K562 (cell line): Measurements from ENCODE around the gene PHF10. TPM values are rescaled to one million over a fixed set of nuclear protein-coding genes. Genes with fewer than 3 reads are reported as not detected.

Source experiments
- ARID1B ChIP-seq: fragments of 450-650 bp; IDR thresholded peaks from 2 replicates; pipeline ENCODE4 v1.6.1; 2016; ENCODE audit warnings: antibody characterized with exemption, mild to moderate bottlenecking, inconsistent platforms
- ARID2 ChIP-seq: fragments of 450-650 bp; IDR thresholded peaks from 2 replicates; pipeline ENCODE4 v1.6.1; 2017; ENCODE audit warnings: antibody characterized with exemption, mild to moderate bottlenecking
- CBFA2T3 ChIP-seq: fragments of 450-650 bp; IDR thresholded peaks from 2 replicates; pipeline ENCODE4 v1.6.1; 2017
- CBX3 ChIP-seq, 2 experiments: IDR thresholded peaks; 1 replicate in 1 of 2; 2 replicates in 1 of 2; pipeline ENCODE4 v1.6.1; 2012; ENCODE audit warnings: inconsistent platforms in 2 of 2, low read length in 2 of 2, borderline replicate concordance in 1 of 2, control low read depth in 1 of 2
- MEF2D ChIP-seq: conservative IDR thresholded peaks from 2 replicates; pipeline ENCODE4 v1.6.1; 2016; ENCODE audit warnings: low read depth, missing genetic modification characterization, missing compliant biosample characterization
- SMARCA4 ChIP-seq: fragments of 450-650 bp; IDR thresholded peaks from 2 replicates; pipeline ENCODE4 v1.6.1; 2016
- SMARCE1 ChIP-seq: fragments of 450-650 bp; IDR thresholded peaks from 2 replicates; pipeline ENCODE4 v1.7.1; 2016; ENCODE audit warnings: mild to moderate bottlenecking
- SRF ChIP-seq, 2 experiments: fragments of 250-450, 450-650 bp in 1 of 2; sonication (Bioruptor Pico) in 1 of 2; sonication (generic) in 1 of 2; formaldehyde crosslinking; IDR thresholded peaks; 2 replicates each; pipeline versions ENCODE4 v1.5.0 to v1.5.1; 2020 to 2022; ENCODE audit warnings: mild to moderate bottlenecking in 1 of 2, missing genetic modification reagents in 1 of 2
- SRSF3 ChIP-seq: fragments of 200-400 bp; formaldehyde crosslinking; IDR thresholded peaks from 2 replicates; pipeline ENCODE4 v1.6.1; 2016; ENCODE audit warnings: mild to moderate bottlenecking, low read length, moderate library complexity; ENCODE audit not compliant: insufficient read depth
- TAL1 ChIP-seq: fragments of 450-650 bp; IDR thresholded peaks from 2 replicates; pipeline ENCODE4 v1.6.1; 2016; ENCODE audit warnings: mild to moderate bottlenecking
- TRIM24 ChIP-seq, 2 experiments: fragments of 450-650 bp; IDR thresholded peaks; 2 replicates each; pipeline ENCODE4 v1.6.1; 2016
- ZNF644 ChIP-seq: fragments of 200-800 bp; sonication (Bioruptor generic); IDR thresholded peaks from 2 replicates; pipeline ENCODE4 v1.6.1; 2016; ENCODE audit warnings: low read depth, missing genetic modification characterization, missing compliant biosample characterization
- polyA plus RNA-seq, 8 experiments: library from polyadenylated mRNA; depleted of rRNA in 4 of 8; stranded (reverse) in 5 of 8; unstranded in 3 of 8; fragments of >200 nt; fragmentation: Nextera tagmentation in 2 of 8; fragmentation: Illumina TruSeq in 1 of 8; extraction: Ambion mirVana in 2 of 8; extraction: Trizol in 1 of 8; gene quantifications; 2 replicates each; pipeline versions ENCODE4 v1.2.1 to v1.2.3, GENCODE V29; 2011 to 2014; ENCODE audit warnings: inconsistent platforms in 1 of 8, missing spikeins in 1 of 8
- total RNA-seq, 7 experiments: library from RNA; depleted of rRNA in 6 of 7; stranded (reverse); fragments of >200 nt in 6 of 7; fragmentation: Illumina TruSeq in 2 of 7; extraction: Trizol in 2 of 7; gene quantifications; 2 replicates each; pipeline versions ENCODE4 v1.2.1 to v1.2.3, GENCODE V29; 2011 to 2021; ENCODE audit warnings: low replicate concordance in 1 of 7
- TF ChIP-seq, protein P1 (sequence below), 2 experiments: fragments of 450-650 bp; formaldehyde crosslinking in 1 of 2; IDR thresholded peaks; 2 replicates each; pipeline versions ENCODE4 v1.4.0 to v1.6.1; 2014 to 2020; ENCODE audit warnings: mild to moderate bottlenecking in 2 of 2, borderline replicate concordance in 1 of 2, low read depth in 1 of 2
- TF ChIP-seq, protein P2 (sequence below): fragments of 450-650 bp; formaldehyde crosslinking; IDR thresholded peaks from 2 replicates; pipeline ENCODE4 v1.4.0; 2020; ENCODE audit warnings: mild to moderate bottlenecking, moderate library complexity
- TF ChIP-seq, protein P3 (sequence below): fragments of 450-650 bp; IDR thresholded peaks from 2 replicates; pipeline ENCODE4 v1.7.1; 2018; ENCODE audit warnings: mild to moderate bottlenecking, low read depth; ENCODE audit not compliant: partially characterized antibody

The PHF10 gene
- total and polyA plus RNA-seq, 9 of the 15 experiments (the other 6 are each of a cell fraction or from before 2014, with no cell fraction given) = 23.9 to 88.9 (median 46.0) TPM

GRCh38 chr6:169725125-169726048 is 1.1 kb upstream of the PHF10 start (continued):
- TF ChIP-seq, protein P1, sequence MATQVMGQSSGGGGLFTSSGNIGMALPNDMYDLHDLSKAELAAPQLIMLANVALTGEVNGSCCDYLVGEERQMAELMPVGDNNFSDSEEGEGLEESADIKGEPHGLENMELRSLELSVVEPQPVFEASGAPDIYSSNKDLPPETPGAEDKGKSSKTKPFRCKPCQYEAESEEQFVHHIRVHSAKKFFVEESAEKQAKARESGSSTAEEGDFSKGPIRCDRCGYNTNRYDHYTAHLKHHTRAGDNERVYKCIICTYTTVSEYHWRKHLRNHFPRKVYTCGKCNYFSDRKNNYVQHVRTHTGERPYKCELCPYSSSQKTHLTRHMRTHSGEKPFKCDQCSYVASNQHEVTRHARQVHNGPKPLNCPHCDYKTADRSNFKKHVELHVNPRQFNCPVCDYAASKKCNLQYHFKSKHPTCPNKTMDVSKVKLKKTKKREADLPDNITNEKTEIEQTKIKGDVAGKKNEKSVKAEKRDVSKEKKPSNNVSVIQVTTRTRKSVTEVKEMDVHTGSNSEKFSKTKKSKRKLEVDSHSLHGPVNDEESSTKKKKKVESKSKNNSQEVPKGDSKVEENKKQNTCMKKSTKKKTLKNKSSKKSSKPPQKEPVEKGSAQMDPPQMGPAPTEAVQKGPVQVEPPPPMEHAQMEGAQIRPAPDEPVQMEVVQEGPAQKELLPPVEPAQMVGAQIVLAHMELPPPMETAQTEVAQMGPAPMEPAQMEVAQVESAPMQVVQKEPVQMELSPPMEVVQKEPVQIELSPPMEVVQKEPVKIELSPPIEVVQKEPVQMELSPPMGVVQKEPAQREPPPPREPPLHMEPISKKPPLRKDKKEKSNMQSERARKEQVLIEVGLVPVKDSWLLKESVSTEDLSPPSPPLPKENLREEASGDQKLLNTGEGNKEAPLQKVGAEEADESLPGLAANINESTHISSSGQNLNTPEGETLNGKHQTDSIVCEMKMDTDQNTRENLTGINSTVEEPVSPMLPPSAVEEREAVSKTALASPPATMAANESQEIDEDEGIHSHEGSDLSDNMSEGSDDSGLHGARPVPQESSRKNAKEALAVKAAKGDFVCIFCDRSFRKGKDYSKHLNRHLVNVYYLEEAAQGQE (IDR thresholded peaks at IDR 0.05; ENCODE audit: borderline replicate concordance) = peak; percentile 36; the same call in 1 of the 2 replicates
- TF ChIP-seq, protein P1 (CRISPR knock-in tag; IDR thresholded peaks at IDR 0.05; ENCODE audit: low read depth) = 0 out of 2 replicates have a peak, but pooled peaks have one; percentile 14
- TF ChIP-seq SMARCE1 (peak; percentile 74), TAL1 (peak; percentile 11; the same call in 1 of the 2 replicates), ARID1B (peak; percentile 71; the same call in 1 of the 2 replicates), TRIM24 (IDR thresholded peaks at IDR 0.05) (peak in 1 of 2 experiments; percentile 73; a peak in 2 of 4 replicates), SRSF3 (no peak), SMARCA4 (peak; percentile 81), ARID2 (no peak), CBFA2T3 (peak; percentile 22; the same call in 1 of the 2 replicates), ZNF644 (tag) (peak; percentile 51; the same call in 1 of the 2 replicates), SRF (CRISPR knock-in tag; IDR thresholded peaks at IDR 0.05) (no peak), CBX3 (IDR thresholded peaks at IDR 0.05; ENCODE audit: borderline replicate concordance in 1 of 2, low read length in 2 of 2) (peak in 1 of 2 experiments; percentile 55; a peak in 1 of 3 replicates), MEF2D (tag) (no peak)
- TF ChIP-seq, protein P2, sequence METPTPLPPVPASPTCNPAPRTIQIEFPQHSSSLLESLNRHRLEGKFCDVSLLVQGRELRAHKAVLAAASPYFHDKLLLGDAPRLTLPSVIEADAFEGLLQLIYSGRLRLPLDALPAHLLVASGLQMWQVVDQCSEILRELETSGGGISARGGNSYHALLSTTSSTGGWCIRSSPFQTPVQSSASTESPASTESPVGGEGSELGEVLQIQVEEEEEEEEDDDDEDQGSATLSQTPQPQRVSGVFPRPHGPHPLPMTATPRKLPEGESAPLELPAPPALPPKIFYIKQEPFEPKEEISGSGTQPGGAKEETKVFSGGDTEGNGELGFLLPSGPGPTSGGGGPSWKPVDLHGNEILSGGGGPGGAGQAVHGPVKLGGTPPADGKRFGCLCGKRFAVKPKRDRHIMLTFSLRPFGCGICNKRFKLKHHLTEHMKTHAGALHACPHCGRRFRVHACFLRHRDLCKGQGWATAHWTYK (CRISPR knock-in tag) = no peak
- TF ChIP-seq, protein P3, sequence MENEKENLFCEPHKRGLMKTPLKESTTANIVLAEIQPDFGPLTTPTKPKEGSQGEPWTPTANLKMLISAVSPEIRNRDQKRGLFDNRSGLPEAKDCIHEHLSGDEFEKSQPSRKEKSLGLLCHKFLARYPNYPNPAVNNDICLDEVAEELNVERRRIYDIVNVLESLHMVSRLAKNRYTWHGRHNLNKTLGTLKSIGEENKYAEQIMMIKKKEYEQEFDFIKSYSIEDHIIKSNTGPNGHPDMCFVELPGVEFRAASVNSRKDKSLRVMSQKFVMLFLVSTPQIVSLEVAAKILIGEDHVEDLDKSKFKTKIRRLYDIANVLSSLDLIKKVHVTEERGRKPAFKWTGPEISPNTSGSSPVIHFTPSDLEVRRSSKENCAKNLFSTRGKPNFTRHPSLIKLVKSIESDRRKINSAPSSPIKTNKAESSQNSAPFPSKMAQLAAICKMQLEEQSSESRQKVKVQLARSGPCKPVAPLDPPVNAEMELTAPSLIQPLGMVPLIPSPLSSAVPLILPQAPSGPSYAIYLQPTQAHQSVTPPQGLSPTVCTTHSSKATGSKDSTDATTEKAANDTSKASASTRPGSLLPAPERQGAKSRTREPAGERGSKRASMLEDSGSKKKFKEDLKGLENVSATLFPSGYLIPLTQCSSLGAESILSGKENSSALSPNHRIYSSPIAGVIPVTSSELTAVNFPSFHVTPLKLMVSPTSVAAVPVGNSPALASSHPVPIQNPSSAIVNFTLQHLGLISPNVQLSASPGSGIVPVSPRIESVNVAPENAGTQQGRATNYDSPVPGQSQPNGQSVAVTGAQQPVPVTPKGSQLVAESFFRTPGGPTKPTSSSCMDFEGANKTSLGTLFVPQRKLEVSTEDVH = no peak
